Osteoblast (primary cell): ENCODE results near the gene ST6GAL1. TPM values are rescaled to one million over a fixed set of nuclear protein-coding genes. Genes with fewer than 3 reads are reported as not detected.

Experiments used
- DNase-seq: peaks from one replicate; pipeline ENCODE4 v3.0.0; 2011; ENCODE audit warnings: low spot score, mixed read lengths; ENCODE audit not compliant: insufficient read length; ENCODE audit errors: missing footprints
- H2AFZ ChIP-seq: 2 replicates; pipeline ENCODE4 v1.6.0; 2011; ENCODE audit warnings: mild to moderate bottlenecking, low read length
- H3K27ac ChIP-seq: 2 replicates; pipeline ENCODE4 v1.5.1; 2011; ENCODE audit warnings: mild to moderate bottlenecking, low read depth, low read length, moderate library complexity
- H3K27me3 ChIP-seq: 2 replicates; pipeline ENCODE4 v1.6.0; 2012; ENCODE audit warnings: mild to moderate bottlenecking, control low read depth, inconsistent platforms, low read length, moderate library complexity; ENCODE audit not compliant: insufficient read depth
- H3K36me3 ChIP-seq: 2 replicates; pipeline ENCODE4 v1.5.1; 2011; ENCODE audit warnings: mild to moderate bottlenecking, low read length, control low read depth, moderate library complexity; ENCODE audit not compliant: insufficient read depth
- H3K4me1 ChIP-seq: 2 replicates; pipeline ENCODE4 v1.5.1; 2011; ENCODE audit warnings: mild to moderate bottlenecking, low read length, control low read depth, moderate library complexity; ENCODE audit not compliant: insufficient read depth
- H3K4me2 ChIP-seq: 2 replicates; pipeline ENCODE4 v1.6.0; 2011; ENCODE audit warnings: mild to moderate bottlenecking, low read length; ENCODE audit not compliant: insufficient read depth
- H3K4me3 ChIP-seq: fragments of 200-600 bp; sonication (generic); 3 replicates; pipeline ENCODE4 v1.5.1; 2012; ENCODE audit warnings: mild to moderate bottlenecking, low read length, inconsistent platforms; ENCODE audit not compliant: insufficient read depth
- H3K79me2 ChIP-seq: 2 replicates; pipeline ENCODE4 v1.6.0; 2012; ENCODE audit warnings: mild to moderate bottlenecking, low read length, control low read depth, inconsistent platforms; ENCODE audit not compliant: insufficient read depth
- H3K9me3 ChIP-seq: 2 replicates; pipeline ENCODE4 v1.5.1; 2011; ENCODE audit warnings: low read depth, low read length, control low read depth
- H4K20me1 ChIP-seq: 2 replicates; pipeline ENCODE4 v1.6.0; 2012; ENCODE audit warnings: mild to moderate bottlenecking, low read length, control low read depth; ENCODE audit not compliant: insufficient read depth
- CTCF ChIP-seq: IDR thresholded peaks from 2 replicates; pipeline ENCODE4 v1.5.1; 2011; ENCODE audit warnings: mild to moderate bottlenecking, low read depth, low read length, moderate library complexity; ENCODE audit errors: extremely low read depth
- total RNA-seq: library from RNA; depleted of rRNA; stranded (reverse); fragments of >200 nt; gene quantifications from 2 replicates; pipeline ENCODE4 v1.2.3, GENCODE V29; 2012

Gene ST6GAL1
- total RNA-seq, 1 donor: 8.0 TPM

DNA sequence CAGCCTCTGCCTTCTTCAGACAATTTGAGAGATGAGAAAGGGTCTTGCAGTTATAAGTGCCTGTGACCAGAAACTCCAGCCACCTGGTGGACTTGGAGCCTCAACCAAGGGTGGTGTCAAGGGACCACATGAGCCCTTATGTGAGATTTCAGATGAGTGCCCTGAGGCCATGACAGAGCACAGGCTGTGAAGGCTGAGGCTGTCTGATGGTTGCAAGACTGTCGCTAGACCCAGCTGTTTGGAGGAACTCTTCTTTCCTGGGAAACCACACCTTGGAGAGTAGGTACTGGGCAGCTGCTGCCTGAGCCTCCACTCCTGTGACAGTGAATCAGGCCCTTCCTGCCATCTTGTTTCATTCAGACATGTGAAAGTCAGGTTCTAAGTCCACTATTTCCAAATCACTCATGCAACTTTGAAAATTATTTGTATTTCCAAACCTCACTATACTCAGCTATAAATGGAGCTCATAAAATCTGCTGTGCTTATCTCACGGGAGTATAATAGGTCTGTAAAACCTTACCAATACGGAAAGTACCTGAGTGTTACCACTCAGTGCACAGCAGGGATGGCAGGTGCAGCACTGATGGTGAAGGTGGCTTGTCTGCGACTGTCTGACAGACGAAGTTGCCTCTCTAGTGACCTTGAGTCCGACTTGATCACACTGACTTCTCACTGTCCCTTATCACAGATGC is 109.5 kb downstream of the ST6GAL1 start:
- Histone ChIP-seq H3K4me2 (no peak overlapping the region), H3K27me3 (no peaks in the 10 kb centered on the region), H3K9me3 (no peaks in the 10 kb centered on the region), H3K36me3 (no peaks in the 10 kb centered on the region), H4K20me1 (no peaks in the 10 kb centered on the region), H2AFZ (no peak overlapping the region), H3K4me1 (no peaks in the 10 kb centered on the region), H3K4me3 (no peak overlapping the region), H3K79me2 (no peaks in the 10 kb centered on the region), H3K27ac (no peak overlapping the region)
- DNase-seq: no peak
- TF ChIP-seq CTCF: no peak

DNA sequence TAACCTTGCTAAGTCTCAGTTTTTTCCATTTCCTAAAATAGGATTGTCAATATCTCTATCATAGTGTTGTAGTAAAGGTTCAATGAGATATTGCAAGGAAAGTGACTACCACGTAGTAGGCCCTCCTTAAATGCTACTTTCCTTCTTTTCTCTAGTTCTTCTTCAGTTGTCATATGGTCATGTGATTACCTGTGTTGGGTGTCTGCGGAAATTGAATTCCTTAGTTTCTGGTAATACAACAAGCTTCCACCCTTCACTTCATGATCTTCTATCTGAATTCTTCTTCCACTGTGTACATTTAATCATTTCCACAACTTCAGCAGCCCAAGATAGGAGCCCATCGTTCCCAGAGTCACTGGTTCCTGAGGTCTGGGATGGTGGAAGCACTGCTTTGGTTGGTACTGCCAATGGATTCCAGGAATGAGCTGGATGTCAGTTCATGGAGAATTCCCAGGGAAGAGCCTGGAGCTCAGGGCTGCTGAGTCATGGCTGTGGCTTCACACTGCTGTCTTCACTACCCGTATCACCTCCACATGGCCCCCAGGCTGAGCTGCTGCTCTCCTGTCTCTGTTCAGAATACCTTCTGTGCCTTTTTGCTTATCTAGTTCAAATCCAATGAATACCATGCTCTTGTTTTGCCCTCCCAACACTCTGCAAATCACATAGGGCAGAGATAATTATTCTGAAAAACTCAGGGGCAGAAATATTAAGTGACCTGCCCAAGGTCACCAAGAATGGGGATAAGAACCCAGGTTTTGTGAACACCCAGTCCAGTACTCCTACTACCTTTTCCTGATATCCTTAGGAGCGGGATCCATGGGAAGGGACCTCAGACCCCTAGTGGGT is 110.4 kb downstream of the ST6GAL1 start:
- Histone ChIP-seq H4K20me1 (no peaks in the 10 kb centered on the region), H3K4me3 (no peak overlapping the region), H3K79me2 (no peaks in the 10 kb centered on the region), H3K4me1 (no peaks in the 10 kb centered on the region), H3K27ac (no peak overlapping the region), H3K9me3 (no peaks in the 10 kb centered on the region), H3K36me3 (no peaks in the 10 kb centered on the region), H3K27me3 (no peaks in the 10 kb centered on the region), H2AFZ (no peak overlapping the region), H3K4me2 (no peak overlapping the region)
- TF ChIP-seq CTCF: no peak
- no peak for DNase-seq

DNA sequence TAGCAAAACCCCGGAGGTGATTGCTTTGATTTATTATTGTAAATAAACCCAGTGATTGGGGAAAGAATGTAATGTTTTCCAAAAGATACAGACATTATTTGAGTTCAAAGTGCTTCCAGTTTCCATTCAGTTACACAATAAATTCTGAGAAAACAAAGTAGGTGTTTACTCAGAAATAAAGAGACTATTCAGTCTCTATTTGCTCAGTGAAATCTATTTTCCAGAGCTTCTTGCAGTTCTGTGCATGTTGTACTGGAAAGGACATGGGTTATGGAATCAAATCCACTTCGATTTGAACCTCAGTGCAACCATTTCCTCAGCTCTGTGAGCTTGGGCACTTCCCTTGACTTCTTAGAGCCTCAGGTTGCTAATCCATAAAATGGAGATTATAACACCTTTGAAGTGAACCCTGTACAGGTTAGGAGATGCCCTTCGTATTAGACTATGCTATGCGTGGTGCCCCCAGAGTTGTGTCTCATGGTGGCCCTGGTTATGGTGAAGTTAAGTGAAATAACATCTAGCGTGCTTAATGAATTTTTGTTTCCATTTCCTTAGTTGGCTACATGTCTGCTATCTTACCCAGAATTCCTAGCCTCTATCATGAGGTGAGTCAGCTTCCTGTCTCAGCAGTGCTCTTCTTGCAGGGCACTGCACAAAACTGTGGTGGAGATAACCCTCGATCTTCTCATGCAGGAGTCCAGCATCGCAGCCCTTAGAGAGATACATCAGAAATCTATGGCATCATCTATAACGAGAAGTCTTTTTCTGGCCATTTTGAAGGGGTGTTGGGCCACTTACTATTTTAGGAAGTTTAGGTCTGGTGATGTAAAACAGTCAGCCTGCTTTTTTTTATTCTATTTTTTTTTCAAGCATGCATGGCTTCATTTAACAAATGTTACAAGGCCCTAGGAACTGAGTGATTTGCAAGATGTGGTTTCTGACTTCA is 111.3 kb downstream of the ST6GAL1 start:
- Histone ChIP-seq H3K4me2 (no peak overlapping the region), H3K27ac (no peak overlapping the region)
- no peak for DNase-seq

More for the DNA sequence above, 111.3 kb downstream of the ST6GAL1 start:
- H3K9me3 ChIP-seq: no peaks in the 10 kb centered on the region
- no peaks in the 10 kb centered on the region for H3K4me1 ChIP-seq
- H3K27me3 ChIP-seq: no peaks in the 10 kb centered on the region
- H3K79me2 ChIP-seq: no peaks in the 10 kb centered on the region
- no peaks in the 10 kb centered on the region for H3K36me3 ChIP-seq
- no peak overlapping the region for H2AFZ ChIP-seq
- H4K20me1 ChIP-seq: no peaks in the 10 kb centered on the region
- TF ChIP-seq CTCF: no peak
- no peak overlapping the region for H3K4me3 ChIP-seq
